Activated T-helper 2 cell treated with anti-CD3 and anti-CD28 coated beads, Interferon-gamma antibody, Interleukin-2, Interleukin-4, amounts not matched to agents 10 μg/mL and 5 μg/mL and 100 μg/mL, durations not matched to agents 14 hours and 24 hours and 36 hours (primary cell): ENCODE data around the gene KDM3A. TPM values are rescaled to one million over a fixed set of nuclear protein-coding genes. Genes with fewer than 3 reads are reported as not detected.

Source experiments
- DNase-seq: peaks from one replicate; pipeline ENCODE4 v3.0.0; 2021; ENCODE audit warnings: low spot score
- H3K27ac Mint-ChIP-seq: one replicate; pipeline ENCODE4 v1.8.0; 2021; ENCODE audit warnings: mixed read lengths
- H3K27me3 Mint-ChIP-seq: one replicate; pipeline ENCODE4 v1.8.0; 2021; ENCODE audit warnings: low read depth, mixed read lengths
- H3K36me3 Mint-ChIP-seq: one replicate; pipeline ENCODE4 v1.8.0; 2021; ENCODE audit warnings: low read depth, mixed read lengths
- H3K4me1 Mint-ChIP-seq: one replicate; pipeline ENCODE4 v1.8.0; 2021; ENCODE audit warnings: low read depth, mixed read lengths
- H3K4me3 Mint-ChIP-seq: one replicate; pipeline ENCODE4 v1.8.0; 2021; ENCODE audit warnings: low read depth, mild to moderate bottlenecking, moderate library complexity, mixed read lengths
- H3K9me3 Mint-ChIP-seq: one replicate; pipeline ENCODE4 v1.8.0; 2021; ENCODE audit warnings: mixed read lengths
- intact Hi-C: fragments of 100-400 bp; cut with micrococcal nuclease; formaldehyde crosslinking; loops from one replicate; pipeline ENCODE4 v1.15.1; 2023
- total RNA-seq: library from RNA; stranded (reverse); gene quantifications from 2 replicates; pipeline ENCODE4 v1.2.3, GENCODE V29; 2022

The KDM3A gene
- total RNA-seq, 1 donor from 2014 or later = 74.5 TPM

GRCh38 chr2:86414996-86415395 lies 26.2 kb upstream of the KDM3A start:
- no peaks in the 10 kb centered on the region for H3K4me1 Mint-ChIP-seq
- no peak for DNase-seq
- no peak overlapping the region for H3K4me3 Mint-ChIP-seq
- no peak overlapping the region for H3K27ac Mint-ChIP-seq
- intact Hi-C loops = no loop called here
- H3K27me3 Mint-ChIP-seq = peaks cover 29% of the 10 kb centered on the region
- H3K36me3 Mint-ChIP-seq = no peaks in the 10 kb centered on the region
- H3K9me3 Mint-ChIP-seq = peaks cover 8% of the 10 kb centered on the region

- no peaks in the 10 kb centered on the region for H3K4me1 Mint-ChIP-seq
- H3K27me3 Mint-ChIP-seq = peaks cover 31% of the 10 kb centered on the region
- no peaks in the 10 kb centered on the region for H3K36me3 Mint-ChIP-seq
- DNase-seq = no peak
- intact Hi-C loops = no loop called here
- H3K27ac Mint-ChIP-seq = no peak overlapping the region
- H3K4me3 Mint-ChIP-seq = no peak overlapping the region
- peaks cover 7% of the 10 kb centered on the region for H3K9me3 Mint-ChIP-seq
These were observed 25.0 kb upstream of the KDM3A start for GRCh38 chr2:86416146-86416545.

GRCh38 chr2:86417961-86418360 lies 23.2 kb upstream of the KDM3A start:
- H3K9me3 Mint-ChIP-seq = peaks cover 11% of the 10 kb centered on the region
- intact Hi-C loops = no loop called here
- no peaks in the 10 kb centered on the region for H3K36me3 Mint-ChIP-seq
- H3K4me1 Mint-ChIP-seq = no peaks in the 10 kb centered on the region
- no peak overlapping the region for H3K4me3 Mint-ChIP-seq
- H3K27me3 Mint-ChIP-seq = peaks cover 30% of the 10 kb centered on the region
- DNase-seq = no peak
- H3K27ac Mint-ChIP-seq = no peak overlapping the region

- H3K27me3 Mint-ChIP-seq = peaks cover 28% of the 10 kb centered on the region
- H3K27ac Mint-ChIP-seq = no peak overlapping the region
- no peak overlapping the region for H3K4me3 Mint-ChIP-seq
- intact Hi-C loops = no loop called here
- H3K4me1 Mint-ChIP-seq = no peaks in the 10 kb centered on the region
- H3K36me3 Mint-ChIP-seq = no peaks in the 10 kb centered on the region
- DNase-seq = no peak
- H3K9me3 Mint-ChIP-seq = peaks cover 10% of the 10 kb centered on the region
These were observed 20.3 kb upstream of the KDM3A start for GRCh38 chr2:86420913-86421312.

DNA sequence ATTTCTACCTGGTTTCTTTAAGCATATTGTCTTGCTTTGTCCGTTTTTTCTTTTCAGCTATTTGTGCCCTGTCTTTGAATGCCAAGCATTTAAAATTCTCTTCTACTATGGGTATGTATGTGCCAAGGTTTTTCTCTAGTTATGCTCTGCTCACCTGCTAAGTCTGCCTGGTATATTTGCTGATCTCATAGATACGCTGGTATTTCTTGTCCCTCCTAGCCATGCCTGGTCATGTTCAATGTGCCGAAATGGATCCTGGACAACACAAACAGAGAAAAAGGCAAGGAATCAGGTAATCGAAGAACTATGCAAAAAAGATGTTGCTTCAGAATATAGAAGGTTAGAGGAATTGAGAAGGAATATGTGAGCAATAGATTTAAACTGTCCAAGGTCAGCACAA lies 14.9 kb upstream of the KDM3A start:
- DNase-seq = no peak
- peaks cover 13% of the 10 kb centered on the region for H3K9me3 Mint-ChIP-seq
- no peak overlapping the region for H3K4me3 Mint-ChIP-seq
- no peak overlapping the region for H3K27ac Mint-ChIP-seq
- H3K4me1 Mint-ChIP-seq = no peaks in the 10 kb centered on the region
- no peaks in the 10 kb centered on the region for H3K36me3 Mint-ChIP-seq
- intact Hi-C loops = no loop called here
- peaks cover 45% of the 10 kb centered on the region for H3K27me3 Mint-ChIP-seq

- no peaks in the 10 kb centered on the region for H3K4me1 Mint-ChIP-seq
- peaks cover 7% of the 10 kb centered on the region for H3K9me3 Mint-ChIP-seq
- intact Hi-C loops = no loop called here
- no peak overlapping the region for H3K4me3 Mint-ChIP-seq
- H3K27me3 Mint-ChIP-seq = peaks cover 55% of the 10 kb centered on the region
- DNase-seq = no peak
- no peaks in the 10 kb centered on the region for H3K36me3 Mint-ChIP-seq
- no peak overlapping the region for H3K27ac Mint-ChIP-seq
These were observed 11.8 kb upstream of the KDM3A start for GRCh38 chr2:86429335-86429734.

DNA sequence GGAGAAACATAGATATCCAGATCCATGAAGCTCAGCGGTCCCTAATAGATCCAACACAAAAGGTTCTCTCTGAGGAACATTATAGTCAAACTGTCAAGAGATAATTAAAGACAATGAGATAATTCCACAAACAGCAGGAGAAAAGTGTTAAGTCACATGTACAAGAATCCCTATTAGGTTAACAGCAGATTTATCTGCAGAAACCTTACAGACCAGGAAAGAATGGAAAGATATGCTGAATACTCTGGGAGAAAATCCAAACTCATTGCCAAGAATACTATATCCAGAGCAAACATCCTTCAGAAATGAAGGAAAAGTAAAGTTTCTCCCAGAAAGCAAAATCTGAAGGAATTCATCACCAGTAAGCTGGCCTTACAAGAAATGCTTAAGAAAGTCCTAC lies 10.8 kb upstream of the KDM3A start:
- Mint-ChIP-seq H3K4me1 (no peaks in the 10 kb centered on the region), H3K27ac (no peak overlapping the region), H3K4me3 (no peak overlapping the region), H3K27me3 (peaks cover 50% of the 10 kb centered on the region), H3K9me3 (peaks cover 11% of the 10 kb centered on the region), H3K36me3 (no peaks in the 10 kb centered on the region)
- intact Hi-C loops = no loop called here
- DNase-seq = no peak

GRCh38 chr2:86433137-86433536 lies 8.0 kb upstream of the KDM3A start:
- Mint-ChIP-seq H3K36me3 (peaks cover 7% of the 10 kb centered on the region), H3K4me1 (no peaks in the 10 kb centered on the region), H3K27ac (no peak overlapping the region), H3K9me3 (peaks cover 28% of the 10 kb centered on the region), H3K4me3 (no peak overlapping the region), H3K27me3 (peaks cover 41% of the 10 kb centered on the region)
- intact Hi-C loops = no loop called here
- no peak for DNase-seq

DNA sequence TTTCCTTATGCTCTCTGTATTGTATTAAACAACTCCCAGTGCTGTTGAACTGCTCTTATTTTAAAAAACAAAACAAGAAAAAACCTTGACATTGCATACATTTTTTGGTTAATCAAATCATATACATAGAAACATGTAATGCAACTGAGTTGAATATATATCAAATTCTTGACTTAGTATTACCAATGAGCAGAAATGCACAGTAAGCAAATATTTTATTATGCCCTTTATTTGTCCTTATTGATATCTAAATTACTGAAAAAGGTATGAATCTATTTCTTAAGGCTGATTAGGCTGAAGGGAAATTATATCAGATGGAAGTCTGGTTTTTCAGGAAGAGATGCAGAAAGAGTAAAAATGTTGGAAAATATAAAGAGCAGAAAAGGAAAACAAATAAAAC lies 6.9 kb upstream of the KDM3A start:
- H3K27ac Mint-ChIP-seq = no peak overlapping the region
- no peak overlapping the region for H3K4me3 Mint-ChIP-seq
- H3K4me1 Mint-ChIP-seq = no peaks in the 10 kb centered on the region
- H3K36me3 Mint-ChIP-seq = peaks cover 11% of the 10 kb centered on the region
- H3K27me3 Mint-ChIP-seq = peaks cover 37% of the 10 kb centered on the region
- no peak for DNase-seq
- intact Hi-C loops = no loop called here
- H3K9me3 Mint-ChIP-seq = peaks cover 38% of the 10 kb centered on the region

GRCh38 chr2:86435531-86435930 lies 5.6 kb upstream of the KDM3A start:
- DNase-seq = no peak
- Mint-ChIP-seq H3K27me3 (peaks cover 30% of the 10 kb centered on the region), H3K4me3 (no peak overlapping the region), H3K27ac (no peak overlapping the region), H3K36me3 (peaks cover 24% of the 10 kb centered on the region), H3K9me3 (peaks cover 46% of the 10 kb centered on the region), H3K4me1 (peaks cover 3% of the 10 kb centered on the region)
- intact Hi-C loops = no loop called here

- H3K4me1 Mint-ChIP-seq = peaks cover 4% of the 10 kb centered on the region
- H3K4me3 Mint-ChIP-seq = no peak overlapping the region
- intact Hi-C loops = no loop called here
- peaks cover 25% of the 10 kb centered on the region for H3K36me3 Mint-ChIP-seq
- H3K27ac Mint-ChIP-seq = no peak overlapping the region
- no peak for DNase-seq
- H3K9me3 Mint-ChIP-seq = peaks cover 44% of the 10 kb centered on the region
- peaks cover 27% of the 10 kb centered on the region for H3K27me3 Mint-ChIP-seq
These were observed 4.8 kb upstream of the KDM3A start for GRCh38 chr2:86436328-86436727.

- H3K27ac Mint-ChIP-seq = peak overlapping the region; percentile 98
- H3K4me3 Mint-ChIP-seq = peak overlapping the region; percentile 84
- H3K4me1 Mint-ChIP-seq = peaks cover 32% of the 10 kb centered on the region
- H3K36me3 Mint-ChIP-seq = peaks cover 56% of the 10 kb centered on the region
- H3K9me3 Mint-ChIP-seq = peaks cover 41% of the 10 kb centered on the region
- H3K27me3 Mint-ChIP-seq = peaks cover 7% of the 10 kb centered on the region
- intact Hi-C loops = loop anchor here (1.0 to 5.0 kb wide), 9 partner anchors 42 to 588 kb away; partner anchors contain the start of genes CHMP3, IMMT, POLR1A and PTCD3
- DNase-seq = no peak
These were observed 1.1 kb upstream of the KDM3A start for GRCh38 chr2:86439879-86440630.

DNA sequence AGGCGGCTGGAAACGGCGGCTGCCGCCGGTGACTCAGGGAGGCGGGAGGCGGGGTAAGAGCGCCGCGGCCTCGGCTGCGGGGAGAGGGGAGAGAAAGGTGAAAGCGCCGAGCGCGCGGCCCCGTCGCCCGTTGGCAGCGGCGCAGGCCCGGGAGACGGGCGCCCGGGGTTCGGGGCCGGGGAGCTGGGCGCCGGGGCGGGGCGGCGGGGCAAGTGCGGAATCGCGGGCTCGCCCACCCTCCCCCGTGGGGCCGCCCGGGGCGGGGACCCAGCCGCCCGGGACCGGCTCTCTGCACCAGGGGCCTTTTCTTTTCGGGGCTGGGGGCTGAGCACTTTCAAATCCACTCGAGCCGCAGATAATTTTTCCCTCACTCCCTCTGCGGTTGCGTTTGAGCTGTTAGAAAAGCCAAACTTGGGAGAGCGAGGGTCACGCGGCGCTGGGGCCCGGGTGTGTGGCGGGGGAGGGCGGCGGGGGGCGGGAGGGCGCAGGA lies 266 bp downstream of the KDM3A start:
- peaks cover 4% of the 10 kb centered on the region for H3K27me3 Mint-ChIP-seq
- intact Hi-C loops = loop anchor here (2.0 to 5.0 kb wide), 8 partner anchors 41 to 589 kb away; partner anchors contain the start of genes CHMP3, IMMT, POLR1A and PTCD3
- H3K9me3 Mint-ChIP-seq = peaks cover 38% of the 10 kb centered on the region
- peaks cover 43% of the 10 kb centered on the region for H3K4me1 Mint-ChIP-seq
- no peak for DNase-seq
- peaks cover 69% of the 10 kb centered on the region for H3K36me3 Mint-ChIP-seq
- H3K4me3 Mint-ChIP-seq = peak overlapping the region; percentile 84
- H3K27ac Mint-ChIP-seq = peak overlapping the region; percentile 98
